Activated CD8-positive, alpha-beta memory T cell treated with anti-CD3 and anti-CD28 coated beads, Interleukin-2, amount 10 ng/mL, durations not matched to agents 7 days and 5 days (primary cell): ENCODE results near the gene PAQR3. TPM values are rescaled to one million over a fixed set of nuclear protein-coding genes. Genes with fewer than 3 reads are reported as not detected.

Experiments used
- ATAC-seq: fragments of 150-1000 bp; cut with Tn5 transposase; one replicate; pipeline ENCODE4 v1.10.0; 2021; ENCODE audit warnings: moderate library complexity
- CTCF ChIA-PET: fragments of 350-600 bp; sonication (Branson Sonifier 250); formaldehyde crosslinking; loops from one replicate; lab custom pipeline; 2021; ENCODE audit warnings: antibody characterized with exemption; lab: Charles Lee
- DNase-seq: peaks from one replicate; pipeline ENCODE4 v3.0.0-alpha.2; 2020
- H3K27ac Mint-ChIP-seq: one replicate; pipeline ENCODE4 v1.8.0; 2021; ENCODE audit warnings: mild to moderate bottlenecking, mixed read lengths
- H3K27me3 Mint-ChIP-seq: one replicate; pipeline ENCODE4 v1.8.0; 2021; ENCODE audit warnings: mixed read lengths
- H3K36me3 Mint-ChIP-seq: one replicate; pipeline ENCODE4 v1.8.0; 2021; ENCODE audit warnings: mild to moderate bottlenecking, mixed read lengths
- H3K4me1 Mint-ChIP-seq: one replicate; pipeline ENCODE4 v1.8.0; 2021; ENCODE audit warnings: mixed read lengths
- H3K4me3 Mint-ChIP-seq: one replicate; pipeline ENCODE4 v1.8.0; 2021; ENCODE audit warnings: mild to moderate bottlenecking, moderate library complexity, mixed read lengths
- H3K9me3 Mint-ChIP-seq: one replicate; pipeline ENCODE4 v1.8.0; 2022; ENCODE audit warnings: low read depth, mixed read lengths
- total RNA-seq, 2 experiments: library from RNA; stranded (reverse); gene quantifications; one replicate each; pipeline ENCODE4 v1.2.3, GENCODE V29; 2021

Gene PAQR3
- total RNA-seq, 2 experiments from 2014 or later, result 13.3 to 15.7 TPM

DNA sequence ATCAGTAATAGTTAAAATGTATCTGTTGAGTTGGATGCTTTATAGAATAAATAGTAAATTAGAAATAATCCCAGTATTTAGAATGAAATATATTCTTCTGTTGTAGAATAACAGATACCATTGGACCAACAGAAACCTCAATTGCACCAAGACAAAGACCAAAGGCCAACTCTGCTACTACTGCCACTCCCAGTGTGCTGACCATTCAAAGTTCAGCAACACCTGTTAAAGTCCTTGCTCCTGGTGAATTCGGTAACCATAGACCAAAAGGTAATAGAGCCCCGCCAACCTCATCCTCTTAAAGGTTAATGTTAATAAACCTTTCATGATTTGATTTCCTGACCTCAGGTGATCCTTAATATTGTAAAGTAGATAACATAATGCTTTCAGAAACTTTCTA lies 73.8 kb downstream of the PAQR3 start:
- H3K9me3 Mint-ChIP-seq, result no peaks in the 10 kb centered on the region
- peaks cover 4% of the 10 kb centered on the region for H3K4me1 Mint-ChIP-seq
- no peak overlapping the region for H3K27ac Mint-ChIP-seq
- ATAC-seq (no peak), DNase-seq (no peak)
- H3K27me3 Mint-ChIP-seq, result no peaks in the 10 kb centered on the region
- CTCF ChIA-PET, result no interaction called here
- no peak overlapping the region for H3K4me3 Mint-ChIP-seq
- peaks cover 4% of the 10 kb centered on the region for H3K36me3 Mint-ChIP-seq

DNA sequence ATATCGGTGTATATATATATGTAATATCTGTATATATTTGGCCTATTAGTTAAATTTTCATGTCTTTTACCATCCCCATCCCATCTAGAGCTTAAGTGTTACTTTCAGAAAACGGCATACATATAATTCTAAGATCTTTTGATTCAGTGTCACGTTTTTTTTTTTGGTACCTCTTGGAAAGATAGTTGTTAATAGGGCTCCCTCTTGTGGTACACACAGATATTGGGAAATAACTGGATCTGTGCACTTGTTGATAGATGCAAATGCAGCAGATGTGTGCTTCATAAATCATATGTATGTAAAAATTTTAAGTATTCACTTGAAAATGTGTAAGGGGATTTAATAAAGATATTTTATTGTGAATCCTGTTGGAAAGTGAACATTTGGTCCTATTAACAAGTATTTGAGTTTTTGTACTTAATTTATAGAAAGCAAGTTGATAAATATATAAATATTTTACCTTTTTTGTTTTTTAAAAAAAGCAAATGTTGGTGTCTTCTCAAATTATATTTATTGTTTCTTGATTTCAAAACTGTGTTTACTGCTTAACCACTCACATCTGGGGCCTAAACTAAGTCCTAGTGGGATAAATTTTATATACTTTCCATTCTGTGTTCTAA lies 74.7 kb downstream of the PAQR3 start:
- no peak for DNase-seq
- CTCF ChIA-PET, result interaction anchor here (0.8 to 2.3 kb wide), 3 partner anchors 106 to 256 kb away, joined by 3 to 21 read pairs (median 4); no protein-coding TSS in a partner anchor
- H3K4me3 Mint-ChIP-seq, result no peak overlapping the region
- no peaks in the 10 kb centered on the region for H3K27me3 Mint-ChIP-seq
- H3K27ac Mint-ChIP-seq, result no peak overlapping the region
- peaks cover 6% of the 10 kb centered on the region for H3K36me3 Mint-ChIP-seq
- no peaks in the 10 kb centered on the region for H3K9me3 Mint-ChIP-seq
- peaks cover 4% of the 10 kb centered on the region for H3K4me1 Mint-ChIP-seq
- ATAC-seq, result peak; percentile 61

GRCh38 chr4:78863991-78864390 lies 75.2 kb downstream of the PAQR3 start:
- no peaks in the 10 kb centered on the region for H3K27me3 Mint-ChIP-seq

DNA sequence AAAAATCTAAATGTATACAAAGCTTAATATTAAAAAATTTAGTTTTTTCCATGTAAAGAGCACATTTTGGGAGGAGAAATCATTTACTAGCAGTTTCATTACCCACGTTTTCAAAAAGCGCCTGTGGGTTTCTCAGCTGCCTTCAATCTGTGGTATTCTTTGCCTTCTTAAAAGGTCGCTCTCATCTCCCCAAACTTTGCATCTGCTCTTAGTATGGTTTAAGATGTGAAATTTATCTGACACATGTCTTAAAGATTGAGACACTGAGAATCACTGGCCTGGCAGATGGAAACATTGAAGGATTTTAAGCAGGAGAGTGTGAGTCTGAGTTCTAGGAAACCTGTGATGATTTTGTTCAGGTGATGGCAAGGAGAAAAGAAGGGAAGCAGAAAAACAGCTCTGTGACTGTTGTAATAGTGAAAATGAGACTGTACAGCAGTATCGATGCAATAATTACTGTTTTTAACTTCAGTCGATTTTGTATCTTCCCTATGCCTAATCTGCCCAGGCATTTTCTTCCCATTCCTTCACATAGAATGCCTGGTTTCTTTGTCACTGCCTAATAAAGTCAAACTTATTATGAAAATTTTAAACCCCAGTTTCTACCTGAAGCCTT lies 75.9 kb downstream of the PAQR3 start:
- CTCF ChIA-PET, result interaction anchor here (1.0 to 2.3 kb wide), 2 partner anchors 249 to 253 kb away, joined by 5 to 21 read pairs; no protein-coding TSS in a partner anchor
- Mint-ChIP-seq H3K4me3 (no peak overlapping the region), H3K4me1 (peaks cover 4% of the 10 kb centered on the region), H3K9me3 (no peaks in the 10 kb centered on the region), H3K27me3 (no peaks in the 10 kb centered on the region), H3K27ac (no peak overlapping the region), H3K36me3 (peaks cover 5% of the 10 kb centered on the region)
- ATAC-seq (no peak), DNase-seq (no peak)

More at GRCh38 chr4:78863991-78864390, 75.2 kb downstream of the PAQR3 start:
- Mint-ChIP-seq H3K4me1 (peaks cover 4% of the 10 kb centered on the region), H3K9me3 (no peaks in the 10 kb centered on the region), H3K27ac (no peak overlapping the region), H3K36me3 (peaks cover 6% of the 10 kb centered on the region), H3K4me3 (no peak overlapping the region)
- DNase-seq (no peak), ATAC-seq (no peak)
- CTCF ChIA-PET, result interaction anchor here (0.8 to 2.3 kb wide), 3 partner anchors 105 to 255 kb away, joined by 3 to 21 read pairs (median 4); no protein-coding TSS in a partner anchor

DNA sequence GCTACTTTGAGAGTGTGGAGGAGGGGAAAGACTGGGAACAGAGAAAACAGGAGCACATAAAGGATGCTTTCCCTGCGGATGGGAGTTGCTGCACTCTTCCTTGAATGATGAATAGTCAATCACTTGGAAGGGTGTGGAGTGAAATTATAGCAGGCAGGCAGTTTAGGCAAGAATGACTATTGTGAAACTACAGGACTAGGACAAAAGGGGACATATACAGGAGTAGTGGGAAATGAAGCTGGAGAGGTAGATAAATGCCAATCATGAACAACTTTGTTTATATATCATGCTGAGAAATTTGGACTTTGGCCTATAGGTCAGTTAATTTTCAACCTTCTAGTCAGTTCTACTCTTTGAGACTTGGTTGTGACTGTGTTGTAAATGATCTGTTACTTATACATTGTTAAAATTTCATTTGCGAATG lies 76.9 kb downstream of the PAQR3 start:
- Mint-ChIP-seq H3K27me3 (no peaks in the 10 kb centered on the region), H3K4me1 (peaks cover 4% of the 10 kb centered on the region), H3K36me3 (peaks cover 3% of the 10 kb centered on the region), H3K9me3 (no peaks in the 10 kb centered on the region), H3K27ac (no peak overlapping the region), H3K4me3 (no peak overlapping the region)
- DNase-seq, result no peak
- CTCF ChIA-PET, result interaction anchor here (1.0 to 2.3 kb wide), 2 partner anchors 248 to 252 kb away, joined by 5 to 21 read pairs; no protein-coding TSS in a partner anchor
- no peak for ATAC-seq

Other genes with a start within 250 kb of the PAQR3 start
- gene BMP2K, start 163.1 kb downstream of the PAQR3 start, total RNA-seq, result 10 to 100 TPM; 17.8 to 30.5 TPM